ENCODE results near the gene OPA3.
"Not testable (repeated sequence)": the region's sequence is repeated elsewhere in the genome, so short reads cannot be mapped to it uniquely, and the experiment has no call there.

The OPA3 gene

GRCh38 chr19:45628219-45628618 is 43.6 kb upstream of the OPA3 start:
- H3K36me3 ChIP-seq (ENCODE audit: control insufficient read depth in 1 of 2, insufficient read depth in 2 of 2, low read depth in 1 of 2, low read length in 2 of 2) = peaks cover 47 to 50% of the 10 kb centered on the region in 2 experiments
- H3K9me3 ChIP-seq (ENCODE audit: control insufficient read depth, low read length); H3K14ac ChIP-seq (ENCODE audit: low read length in 2 of 2); H2AFZ ChIP-seq (ENCODE audit: low read depth, low read length); H2BK120ac ChIP-seq (ENCODE audit: low read depth, low read length); H4K8ac ChIP-seq (ENCODE audit: low read length); H2BK15ac ChIP-seq (ENCODE audit: low read depth, poor library complexity, severe bottlenecking); H3K79me1 ChIP-seq (replicated peaks; ENCODE audit: low read length, poor library complexity, severe bottlenecking); H3K4me2 ChIP-seq (ENCODE audit: low read length, poor library complexity, severe bottlenecking); H3K4me3 ChIP-seq (ENCODE audit: insufficient read depth in 1 of 2, low read depth in 1 of 2, low read length in 2 of 2); H3K27ac ChIP-seq (ENCODE audit: low read length, poor library complexity, severe bottlenecking); H3K9ac ChIP-seq (ENCODE audit: low read length); H3K23ac ChIP-seq (ENCODE audit: low read length in 2 of 2); H3K27me3 ChIP-seq (ENCODE audit: control insufficient read depth in 1 of 2, insufficient read depth in 1 of 2, low read length in 2 of 2); H2BK5ac ChIP-seq (ENCODE audit: low read depth, low read length, poor library complexity, severe bottlenecking); H2AK5ac ChIP-seq (ENCODE audit: low read length, severe bottlenecking); H4K91ac ChIP-seq (ENCODE audit: low read length); DNase-seq; H3K4ac ChIP-seq (ENCODE audit: low read depth in 1 of 2, low read length in 2 of 2); H2BK12ac ChIP-seq (ENCODE audit: low read length in 2 of 2); H3K18ac ChIP-seq (ENCODE audit: low read depth in 1 of 2, low read length in 2 of 2): not testable (repeated sequence)
- WGBS = 98% methylated on average over 7 of the region's 7 CpGs
- peaks cover 14% of the 10 kb centered on the region for H3K4me1 ChIP-seq (ENCODE audit: control insufficient read depth, insufficient read depth, low read depth, low read length)

DNA sequence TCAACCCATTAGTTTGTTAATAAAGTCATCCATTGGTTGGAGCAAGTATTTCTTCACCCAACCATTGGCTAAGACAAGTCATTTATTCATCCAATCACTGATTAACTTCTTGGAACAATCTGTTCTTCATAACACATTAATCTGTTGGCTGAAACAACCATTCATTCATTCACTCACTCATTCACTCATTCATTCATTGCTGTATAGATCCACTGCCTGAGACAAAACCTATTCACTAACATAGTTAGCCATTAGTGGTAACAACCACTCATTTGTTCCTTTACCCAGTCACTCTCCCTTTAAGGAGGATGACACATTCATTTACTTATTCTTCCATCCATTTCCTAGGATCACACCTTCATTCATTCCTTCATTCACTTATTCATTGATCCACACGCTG is 39.4 kb upstream of the OPA3 start:
- H2AK5ac ChIP-seq (ENCODE audit: low read length, severe bottlenecking) = no peak overlapping the region
- no peaks in the 10 kb centered on the region for H3K4me1 ChIP-seq (ENCODE audit: control insufficient read depth, insufficient read depth, low read depth, low read length)
- peaks cover 64 to 70% of the 10 kb centered on the region in 2 experiments for H3K36me3 ChIP-seq (ENCODE audit: control insufficient read depth in 1 of 2, insufficient read depth in 2 of 2, low read depth in 1 of 2, low read length in 2 of 2)
- H2BK120ac ChIP-seq (ENCODE audit: low read depth, low read length) = no peak overlapping the region
- peaks cover 8% of the 10 kb centered on the region for H3K79me1 ChIP-seq (replicated peaks; ENCODE audit: low read length, poor library complexity, severe bottlenecking)
- no peak overlapping the region for H3K18ac ChIP-seq (ENCODE audit: low read depth in 1 of 2, low read length in 2 of 2)
- H3K14ac ChIP-seq (ENCODE audit: low read length in 2 of 2) = no peak overlapping the region
- DNase-seq = no peak
- no peaks in the 10 kb centered on the region for H3K9me3 ChIP-seq (ENCODE audit: control insufficient read depth, low read length)
- H4K8ac ChIP-seq (ENCODE audit: low read length) = no peak overlapping the region
- no peak overlapping the region for H3K23ac ChIP-seq (ENCODE audit: low read length in 2 of 2)
- no peak overlapping the region for H3K4me3 ChIP-seq (ENCODE audit: insufficient read depth in 1 of 2, low read depth in 1 of 2, low read length in 2 of 2)
- no peak overlapping the region for H3K4ac ChIP-seq (ENCODE audit: low read depth in 1 of 2, low read length in 2 of 2)
- H2BK12ac ChIP-seq (ENCODE audit: low read length in 2 of 2) = no peak overlapping the region
- no peak overlapping the region for H3K9ac ChIP-seq (ENCODE audit: low read length)
- no peak overlapping the region for H3K27ac ChIP-seq (ENCODE audit: low read length, poor library complexity, severe bottlenecking)
- no peak overlapping the region for H2BK15ac ChIP-seq (ENCODE audit: low read depth, poor library complexity, severe bottlenecking)
- no peak overlapping the region for H4K91ac ChIP-seq (ENCODE audit: low read length)
- no peak overlapping the region for H2AFZ ChIP-seq (ENCODE audit: low read depth, low read length)
- no peak overlapping the region for H2BK5ac ChIP-seq (ENCODE audit: low read depth, low read length, poor library complexity, severe bottlenecking)
- 91% methylated on average over 1 of the region's 1 CpG for WGBS
- H3K27me3 ChIP-seq (ENCODE audit: control insufficient read depth in 1 of 2, insufficient read depth in 1 of 2, low read length in 2 of 2) = no peaks in the 10 kb centered on the region
- H3K4me2 ChIP-seq (ENCODE audit: low read length, poor library complexity, severe bottlenecking) = no peak overlapping the region

DNA sequence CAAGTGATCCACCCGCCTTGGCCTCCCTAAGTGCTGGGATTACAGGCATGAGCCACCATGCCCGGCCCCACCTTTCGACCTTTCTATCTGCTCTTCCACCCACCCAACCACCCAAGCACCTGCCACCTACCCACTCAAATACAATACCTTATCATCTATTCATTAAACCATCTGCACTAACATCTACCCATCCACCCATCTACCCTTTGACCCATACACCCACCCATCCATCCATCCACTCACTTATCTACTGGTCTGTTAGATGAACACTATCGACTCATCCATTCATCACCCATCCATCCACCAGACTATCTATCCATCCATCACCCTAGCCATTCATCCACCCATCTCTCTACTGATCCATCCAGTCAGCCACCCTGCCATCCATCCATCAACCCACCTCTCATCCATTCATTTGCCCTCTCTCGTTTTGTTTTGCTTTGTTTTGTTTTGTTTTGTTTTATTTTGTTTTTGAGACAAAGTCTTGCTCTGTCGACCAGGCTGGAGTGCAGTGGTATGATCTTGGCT is 37.4 kb upstream of the OPA3 start:
- no peak for DNase-seq
- H3K9me3 ChIP-seq (ENCODE audit: control insufficient read depth, low read length) = no peaks in the 10 kb centered on the region
- H2BK5ac ChIP-seq (ENCODE audit: low read depth, low read length, poor library complexity, severe bottlenecking) = no peak overlapping the region
- H4K91ac ChIP-seq (ENCODE audit: low read length) = no peak overlapping the region
- no peak overlapping the region for H2AK5ac ChIP-seq (ENCODE audit: low read length, severe bottlenecking)
- no peak overlapping the region for H3K4me3 ChIP-seq (ENCODE audit: insufficient read depth in 1 of 2, low read depth in 1 of 2, low read length in 2 of 2)
- H2AFZ ChIP-seq (ENCODE audit: low read depth, low read length) = no peak overlapping the region
- no peak overlapping the region for H3K27ac ChIP-seq (ENCODE audit: low read length, poor library complexity, severe bottlenecking)
- no peak overlapping the region for H2BK120ac ChIP-seq (ENCODE audit: low read depth, low read length)
- WGBS = 91% methylated on average over 6 of the region's 6 CpGs
- H3K9ac ChIP-seq (ENCODE audit: low read length) = no peak overlapping the region
- no peaks in the 10 kb centered on the region for H3K4me1 ChIP-seq (ENCODE audit: control insufficient read depth, insufficient read depth, low read depth, low read length)
- peaks cover 55 to 69% of the 10 kb centered on the region in 2 experiments for H3K36me3 ChIP-seq (ENCODE audit: control insufficient read depth in 1 of 2, insufficient read depth in 2 of 2, low read depth in 1 of 2, low read length in 2 of 2)
- H3K79me1 ChIP-seq (replicated peaks; ENCODE audit: low read length, poor library complexity, severe bottlenecking) = peaks cover 6% of the 10 kb centered on the region
- H3K23ac ChIP-seq (ENCODE audit: low read length in 2 of 2) = no peak overlapping the region
- H3K4me2 ChIP-seq (ENCODE audit: low read length, poor library complexity, severe bottlenecking) = no peak overlapping the region
- H2BK12ac ChIP-seq (ENCODE audit: low read length in 2 of 2) = no peak overlapping the region
- H3K14ac ChIP-seq (ENCODE audit: low read length in 2 of 2) = no peak overlapping the region
- no peaks in the 10 kb centered on the region for H3K27me3 ChIP-seq (ENCODE audit: control insufficient read depth in 1 of 2, insufficient read depth in 1 of 2, low read length in 2 of 2)
- H2BK15ac ChIP-seq (ENCODE audit: low read depth, poor library complexity, severe bottlenecking) = no peak overlapping the region
- H3K18ac ChIP-seq (ENCODE audit: low read depth in 1 of 2, low read length in 2 of 2) = no peak overlapping the region
- H4K8ac ChIP-seq (ENCODE audit: low read length) = no peak overlapping the region
- H3K4ac ChIP-seq (ENCODE audit: low read depth in 1 of 2, low read length in 2 of 2) = no peak overlapping the region

DNA sequence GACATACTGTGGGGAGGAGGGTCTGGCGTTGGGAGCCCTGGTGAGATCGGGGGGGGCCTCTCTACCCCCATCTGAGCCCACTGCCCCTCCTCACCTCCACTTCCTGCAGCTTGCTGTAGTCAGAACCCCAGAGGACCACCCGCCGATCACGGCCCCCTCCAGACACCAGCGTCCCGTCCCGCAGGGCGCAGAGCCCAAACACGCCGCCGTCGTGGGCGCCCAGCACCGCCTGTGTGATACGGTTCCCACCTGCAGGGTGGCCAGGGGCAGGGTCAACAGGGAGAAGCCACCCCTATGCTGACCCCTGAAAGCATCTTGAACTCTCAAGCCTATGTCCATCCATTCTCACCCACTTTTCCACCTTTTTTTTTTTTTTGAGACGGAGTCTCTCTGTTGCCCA is 36.8 kb upstream of the OPA3 start:
- H2BK120ac ChIP-seq (ENCODE audit: low read depth, low read length) = no peak overlapping the region
- no peak overlapping the region for H2BK15ac ChIP-seq (ENCODE audit: low read depth, poor library complexity, severe bottlenecking)
- H4K91ac ChIP-seq (ENCODE audit: low read length) = no peak overlapping the region
- no peak overlapping the region for H4K8ac ChIP-seq (ENCODE audit: low read length)
- peak overlapping the region in 1 of 2 experiments; percentile 15 for H3K4me3 ChIP-seq (ENCODE audit: insufficient read depth in 1 of 2, low read depth in 1 of 2, low read length in 2 of 2)
- no peaks in the 10 kb centered on the region for H3K9me3 ChIP-seq (ENCODE audit: control insufficient read depth, low read length)
- H3K23ac ChIP-seq (ENCODE audit: low read length in 2 of 2) = no peak overlapping the region
- H2AFZ ChIP-seq (ENCODE audit: low read depth, low read length) = no peak overlapping the region
- H2BK12ac ChIP-seq (ENCODE audit: low read length in 2 of 2) = no peak overlapping the region
- 98% methylated on average over 15 of the region's 17 CpGs for WGBS
- no peak overlapping the region for H3K18ac ChIP-seq (ENCODE audit: low read depth in 1 of 2, low read length in 2 of 2)
- H2BK5ac ChIP-seq (ENCODE audit: low read depth, low read length, poor library complexity, severe bottlenecking) = no peak overlapping the region
- no peaks in the 10 kb centered on the region for H3K27me3 ChIP-seq (ENCODE audit: control insufficient read depth in 1 of 2, insufficient read depth in 1 of 2, low read length in 2 of 2)
- H3K27ac ChIP-seq (ENCODE audit: low read length, poor library complexity, severe bottlenecking) = no peak overlapping the region
- H3K36me3 ChIP-seq (ENCODE audit: control insufficient read depth in 1 of 2, insufficient read depth in 2 of 2, low read depth in 1 of 2, low read length in 2 of 2) = peaks cover 57 to 69% of the 10 kb centered on the region in 2 experiments
- no peak overlapping the region for H3K4me2 ChIP-seq (ENCODE audit: low read length, poor library complexity, severe bottlenecking)
- DNase-seq = no peak
- peaks cover 7% of the 10 kb centered on the region for H3K79me1 ChIP-seq (replicated peaks; ENCODE audit: low read length, poor library complexity, severe bottlenecking)
- H3K4me1 ChIP-seq (ENCODE audit: control insufficient read depth, insufficient read depth, low read depth, low read length) = peaks cover 2% of the 10 kb centered on the region
- no peak overlapping the region for H3K9ac ChIP-seq (ENCODE audit: low read length)
- no peak overlapping the region for H3K14ac ChIP-seq (ENCODE audit: low read length in 2 of 2)
- H2AK5ac ChIP-seq (ENCODE audit: low read length, severe bottlenecking) = no peak overlapping the region
- H3K4ac ChIP-seq (ENCODE audit: low read depth in 1 of 2, low read length in 2 of 2) = no peak overlapping the region
